ENCODE data around the gene CNEP1R1.

The CNEP1R1 gene

GRCh38 chr16:50017553-50017952 is 7.5 kb upstream of the CNEP1R1 start:
- DNase-seq (ENCODE audit: low read depth in 3 of 3): no peak

- DNase-seq (ENCODE audit: low read depth in 3 of 3): no peak
Measured at GRCh38 chr16:50021544-50021943, 3.5 kb upstream of the CNEP1R1 start.

GRCh38 chr16:50023641-50024040 is 1.4 kb upstream of the CNEP1R1 start:
- no peak for DNase-seq (ENCODE audit: low read depth in 3 of 3)

- no peak for DNase-seq (ENCODE audit: low read depth in 3 of 3)
Measured at GRCh38 chr16:50024207-50024606, 818 bp upstream of the CNEP1R1 start.

GRCh38 chr16:50025537-50025931 is 509 bp downstream of the CNEP1R1 start:
- DNase-seq (ENCODE audit: low read depth in 3 of 3): peak in 2 of 3 experiments; percentile 3 to 10

GRCh38 chr16:50027829-50028228 is 2.8 kb downstream of the CNEP1R1 start:
- no peak for DNase-seq (ENCODE audit: low read depth in 3 of 3)

- DNase-seq (ENCODE audit: low read depth in 3 of 3): no peak
Measured at GRCh38 chr16:50035468-50035992, 10.5 kb downstream of the CNEP1R1 start.

GRCh38 chr16:50036426-50036825 is 11.4 kb downstream of the CNEP1R1 start:
- no peak for DNase-seq (ENCODE audit: low read depth in 3 of 3)

- no peak for DNase-seq (ENCODE audit: low read depth in 3 of 3)
Measured at GRCh38 chr16:50037662-50038220, 12.7 kb downstream of the CNEP1R1 start.

- DNase-seq (ENCODE audit: low read depth in 3 of 3): no peak
Measured at GRCh38 chr16:50038286-50038685, 13.3 kb downstream of the CNEP1R1 start.

- DNase-seq (ENCODE audit: low read depth in 3 of 3): no peak
Measured at GRCh38 chr16:50038756-50039529, 13.9 kb downstream of the CNEP1R1 start.

- no peak for DNase-seq (ENCODE audit: low read depth in 3 of 3)
Measured at GRCh38 chr16:50040018-50040417, 15.0 kb downstream of the CNEP1R1 start.

- no peak for DNase-seq (ENCODE audit: low read depth in 3 of 3)
Measured at GRCh38 chr16:50040710-50041109, 15.7 kb downstream of the CNEP1R1 start.

GRCh38 chr16:50043358-50043757 is 18.3 kb downstream of the CNEP1R1 start:
- DNase-seq (ENCODE audit: low read depth in 3 of 3): no peak

- no peak for DNase-seq (ENCODE audit: low read depth in 3 of 3)
Measured at GRCh38 chr16:50045412-50045811, 20.4 kb downstream of the CNEP1R1 start.

- DNase-seq (ENCODE audit: low read depth in 3 of 3): no peak
Measured at GRCh38 chr16:50046853-50047252, 21.8 kb downstream of the CNEP1R1 start.

- no peak for DNase-seq (ENCODE audit: low read depth in 3 of 3)
Measured at GRCh38 chr16:50047864-50048263, 22.8 kb downstream of the CNEP1R1 start.

- no peak for DNase-seq (ENCODE audit: low read depth in 3 of 3)
Measured at GRCh38 chr16:50050802-50051201, 25.8 kb downstream of the CNEP1R1 start.

- no peak for DNase-seq (ENCODE audit: low read depth in 3 of 3)
Measured at GRCh38 chr16:50056226-50056625, 31.2 kb downstream of the CNEP1R1 start.

GRCh38 chr16:50058091-50058771 is 33.2 kb downstream of the CNEP1R1 start:
- DNase-seq (ENCODE audit: low read depth in 3 of 3): no peak

- no peak for DNase-seq (ENCODE audit: low read depth in 3 of 3)
Measured at GRCh38 chr16:50059111-50059510, 34.1 kb downstream of the CNEP1R1 start.

- DNase-seq (ENCODE audit: low read depth in 3 of 3): no peak
Measured at GRCh38 chr16:50059669-50060068, 34.6 kb downstream of the CNEP1R1 start.

- DNase-seq (ENCODE audit: low read depth in 3 of 3): no peak
Measured at GRCh38 chr16:50061326-50061725, 36.3 kb downstream of the CNEP1R1 start.

Measured in stimulated activated CD4-positive, alpha-beta T cell treated with anti-CD3 and anti-CD28 coated beads, TNF-alpha, amount 100 ng/mL, for 24 hours (primary cell).